Keratinocyte (primary cell): Measurements from ENCODE around the gene CXCR6.

Source experiments
- CTCF ChIP-seq, 3 experiments: IDR thresholded peaks in 1 of 3; conservative IDR thresholded peaks in 1 of 3; optimal IDR thresholded peaks in 1 of 3; 2 replicates in 2 of 3; 3 replicates in 1 of 3; pipeline versions ENCODE3 to v1.5.1; 2011; ENCODE audit warnings: low read length in 3 of 3, mild to moderate bottlenecking in 3 of 3, moderate library complexity in 2 of 3, control low read depth in 1 of 3, inconsistent platforms in 1 of 3; ENCODE audit not compliant: insufficient read depth in 2 of 3; ENCODE audit errors: extremely low read depth in 1 of 3
- EZH2 ChIP-seq: IDR thresholded peaks from one replicate; pipeline ENCODE4 v1.6.1; 2012; ENCODE audit warnings: inconsistent platforms, mild to moderate bottlenecking, low read length, moderate library complexity

- TF ChIP-seq CTCF (optimal IDR thresholded peaks at IDR 0.05 in 1 of 3, IDR thresholded peaks at IDR 0.05 in 1 of 3, conservative IDR thresholded peaks at IDR 0.05 in 1 of 3; ENCODE audit: extremely low read depth in 1 of 3, insufficient read depth in 2 of 3, low read length in 3 of 3) = no peak
- TF ChIP-seq EZH2 = no peak
Measured at GRCh38 chr3:45986303-45986982, 43.2 kb downstream of the CXCR6 start.
